IPS-20b (cell line): ENCODE data around the gene PRKCE.

Experiments
- H3K27ac ChIP-seq: one replicate; pipeline ENCODE4 v1.5.1; 2013; ENCODE audit warnings: low read length
- H3K27me3 ChIP-seq: 2 replicates; pipeline ENCODE4 v1.6.1; 2013; ENCODE audit warnings: mild to moderate bottlenecking, low read length, inconsistent platforms; ENCODE audit not compliant: insufficient read depth
- H3K36me3 ChIP-seq: 2 replicates; pipeline ENCODE4 v1.6.1; 2013; ENCODE audit warnings: low read depth, mild to moderate bottlenecking, inconsistent platforms, low read length, moderate library complexity; ENCODE audit not compliant: insufficient read depth
- H3K4me1 ChIP-seq: 2 replicates; pipeline ENCODE4 v1.6.1; 2013; ENCODE audit warnings: mild to moderate bottlenecking, control low read depth, inconsistent platforms, low read length, moderate library complexity; ENCODE audit not compliant: insufficient read depth
- H3K4me3 ChIP-seq: 2 replicates; pipeline ENCODE4 v1.5.1; 2013; ENCODE audit warnings: mild to moderate bottlenecking, low read length, inconsistent platforms
- H3K9ac ChIP-seq: 2 replicates; pipeline ENCODE4 v1.6.1; 2013; ENCODE audit warnings: low read depth, mild to moderate bottlenecking, inconsistent platforms, low read length, moderate library complexity
- H3K9me3 ChIP-seq: 2 replicates; pipeline ENCODE4 v1.6.1; 2013; ENCODE audit warnings: mild to moderate bottlenecking, low read depth, low read length, inconsistent platforms; ENCODE audit not compliant: insufficient read depth

Gene PRKCE

GRCh38 chr2:46153996-46154753 is 502.7 kb downstream of the PRKCE start:
- no peaks in the 10 kb centered on the region for H3K36me3 ChIP-seq
- no peak overlapping the region for H3K4me3 ChIP-seq
- no peak overlapping the region for H3K9ac ChIP-seq
- no peak overlapping the region for H3K27ac ChIP-seq
- no peaks in the 10 kb centered on the region; the same call in 1 of the 2 replicates for H3K4me1 ChIP-seq
- 0 out of 2 replicates have a peak, but pooled peaks cover 4% of the 10 kb centered on the region for H3K27me3 ChIP-seq
- H3K9me3 ChIP-seq = no peaks in the 10 kb centered on the region

GRCh38 chr2:46157072-46157965 is 505.8 kb downstream of the PRKCE start:
- H3K9ac ChIP-seq = no peak overlapping the region
- no peaks in the 10 kb centered on the region; the same call in 1 of the 2 replicates for H3K4me1 ChIP-seq
- H3K4me3 ChIP-seq = no peak overlapping the region
- no peak overlapping the region for H3K27ac ChIP-seq
- H3K9me3 ChIP-seq = no peaks in the 10 kb centered on the region
- H3K27me3 ChIP-seq = 0 out of 2 replicates have a peak, but pooled peaks cover 4% of the 10 kb centered on the region
- no peaks in the 10 kb centered on the region for H3K36me3 ChIP-seq

GRCh38 chr2:46157966-46158310 is 506.5 kb downstream of the PRKCE start:
- Histone ChIP-seq H3K4me1 (no peaks in the 10 kb centered on the region; the same call in 1 of the 2 replicates), H3K27me3 (0 out of 2 replicates have a peak, but pooled peaks cover 4% of the 10 kb centered on the region), H3K4me3 (no peak overlapping the region), H3K9ac (no peak overlapping the region), H3K36me3 (no peaks in the 10 kb centered on the region), H3K9me3 (no peaks in the 10 kb centered on the region), H3K27ac (no peak overlapping the region)

- Histone ChIP-seq H3K4me1 (no peaks in the 10 kb centered on the region; the same call in 1 of the 2 replicates), H3K27ac (no peak overlapping the region), H3K27me3 (0 out of 2 replicates have a peak, but pooled peaks cover 4% of the 10 kb centered on the region), H3K9ac (no peak overlapping the region), H3K9me3 (no peaks in the 10 kb centered on the region), H3K36me3 (no peaks in the 10 kb centered on the region), H3K4me3 (no peak overlapping the region)
Observed at GRCh38 chr2:46158661-46159060, 507.2 kb downstream of the PRKCE start.

- Histone ChIP-seq H3K9me3 (no peaks in the 10 kb centered on the region), H3K4me1 (no peaks in the 10 kb centered on the region), H3K9ac (no peak overlapping the region), H3K36me3 (no peaks in the 10 kb centered on the region), H3K27me3 (no peaks in the 10 kb centered on the region), H3K4me3 (no peak overlapping the region), H3K27ac (no peak overlapping the region)
Observed at GRCh38 chr2:46160326-46160725, 508.9 kb downstream of the PRKCE start.

- no peaks in the 10 kb centered on the region for H3K9me3 ChIP-seq
- H3K36me3 ChIP-seq = no peaks in the 10 kb centered on the region
- no peak overlapping the region for H3K4me3 ChIP-seq
- H3K27me3 ChIP-seq = no peaks in the 10 kb centered on the region
- no peak overlapping the region for H3K27ac ChIP-seq
- no peak overlapping the region for H3K9ac ChIP-seq
- no peaks in the 10 kb centered on the region for H3K4me1 ChIP-seq
Observed at GRCh38 chr2:46161315-46161714, 509.8 kb downstream of the PRKCE start.

- no peaks in the 10 kb centered on the region for H3K4me1 ChIP-seq
- no peaks in the 10 kb centered on the region for H3K36me3 ChIP-seq
- H3K4me3 ChIP-seq = no peak overlapping the region
- H3K27ac ChIP-seq = no peak overlapping the region
- H3K27me3 ChIP-seq = no peaks in the 10 kb centered on the region
- H3K9me3 ChIP-seq = no peaks in the 10 kb centered on the region
- no peak overlapping the region for H3K9ac ChIP-seq
Observed at GRCh38 chr2:46161911-46162310, 510.4 kb downstream of the PRKCE start.

- no peaks in the 10 kb centered on the region for H3K27me3 ChIP-seq
- H3K36me3 ChIP-seq = no peaks in the 10 kb centered on the region
- no peaks in the 10 kb centered on the region for H3K9me3 ChIP-seq
- H3K4me1 ChIP-seq = no peaks in the 10 kb centered on the region
- no peak overlapping the region for H3K9ac ChIP-seq
- H3K27ac ChIP-seq = no peak overlapping the region
- no peak overlapping the region for H3K4me3 ChIP-seq
Observed at GRCh38 chr2:46162329-46163097, 511.0 kb downstream of the PRKCE start.

- Histone ChIP-seq H3K36me3 (no peaks in the 10 kb centered on the region), H3K27me3 (no peaks in the 10 kb centered on the region), H3K4me1 (no peaks in the 10 kb centered on the region), H3K9me3 (no peaks in the 10 kb centered on the region), H3K9ac (no peak overlapping the region), H3K4me3 (no peak overlapping the region), H3K27ac (no peak overlapping the region)
Observed at GRCh38 chr2:46163098-46163430, 511.6 kb downstream of the PRKCE start.

GRCh38 chr2:46163804-46164528 is 512.5 kb downstream of the PRKCE start:
- no peak overlapping the region for H3K9ac ChIP-seq
- H3K27ac ChIP-seq = no peak overlapping the region
- H3K9me3 ChIP-seq = no peaks in the 10 kb centered on the region
- no peak overlapping the region for H3K4me3 ChIP-seq
- peaks cover 4% of the 10 kb centered on the region for H3K4me1 ChIP-seq
- no peaks in the 10 kb centered on the region for H3K36me3 ChIP-seq
- H3K27me3 ChIP-seq = no peaks in the 10 kb centered on the region
